ENCODE results near the gene ATP1A4.
"Not testable (repeated sequence)": the region's sequence is repeated elsewhere in the genome, so short reads cannot be mapped to it uniquely, and the experiment has no call there.

ATP1A4 gene

DNA sequence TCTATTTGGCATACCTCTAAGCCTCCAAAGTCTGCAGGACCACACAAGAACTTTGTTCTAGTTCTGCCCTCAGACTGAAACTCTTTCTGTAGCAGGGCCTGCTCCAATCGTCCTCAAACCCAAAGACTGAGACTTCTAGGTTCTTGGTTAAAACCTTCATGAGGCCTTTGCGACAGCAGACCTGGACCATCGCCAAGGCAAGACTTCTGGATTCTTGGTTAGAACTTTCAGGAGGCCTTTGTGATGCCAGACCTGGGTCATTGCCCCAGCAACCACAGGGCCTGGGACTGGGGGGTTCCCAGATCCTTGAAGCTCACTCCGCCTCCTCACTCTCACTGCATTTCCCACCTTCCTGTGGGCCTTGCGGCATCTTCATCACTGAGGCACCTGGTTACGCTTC, at the start of gene ATP1A4:
Gene ATP1A4, plus strand, starts transcription at position 301 of the 400 bp plus-strand sequence. CDS start 438 bp downstream, outside the sequence.
- DNase-seq = no peak

DNA sequence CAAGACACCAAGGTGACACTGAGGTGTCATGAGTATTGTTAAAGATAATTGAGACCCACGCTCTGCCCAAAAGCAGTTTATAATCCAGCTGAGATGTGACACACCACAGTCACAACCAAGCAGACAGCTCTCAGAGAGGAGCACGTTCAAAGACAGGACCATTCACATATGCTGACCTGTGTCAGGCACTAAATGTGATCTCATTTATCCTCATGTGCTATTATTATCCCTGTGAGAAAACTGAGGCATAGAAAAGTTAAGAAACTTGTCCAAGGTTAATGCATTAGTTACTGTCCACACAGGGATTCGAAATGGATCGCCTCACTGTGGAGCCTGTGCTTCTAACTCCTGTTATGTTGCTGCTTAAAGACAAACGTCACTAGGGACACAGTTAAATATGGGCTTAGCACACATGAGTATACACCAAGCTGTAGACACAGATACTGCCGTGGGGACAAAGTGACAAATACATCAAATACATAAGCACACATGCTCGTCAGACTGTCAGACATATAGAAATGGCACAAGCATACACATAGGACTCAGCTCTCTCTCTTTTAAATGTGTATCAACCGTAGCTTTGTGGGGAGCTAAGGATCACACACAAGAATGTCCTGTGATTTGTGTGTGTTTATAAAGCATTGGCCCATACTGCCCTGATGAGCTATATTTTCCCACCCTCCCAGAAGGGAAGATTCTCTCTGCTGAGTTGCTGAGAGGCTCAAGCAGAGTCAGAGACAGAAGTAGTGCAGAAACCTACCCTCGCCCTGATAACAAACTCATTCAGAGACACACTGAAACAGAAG, 49.5 kb upstream of the ATP1A4 start:
- DNase-seq = no peak

DNA sequence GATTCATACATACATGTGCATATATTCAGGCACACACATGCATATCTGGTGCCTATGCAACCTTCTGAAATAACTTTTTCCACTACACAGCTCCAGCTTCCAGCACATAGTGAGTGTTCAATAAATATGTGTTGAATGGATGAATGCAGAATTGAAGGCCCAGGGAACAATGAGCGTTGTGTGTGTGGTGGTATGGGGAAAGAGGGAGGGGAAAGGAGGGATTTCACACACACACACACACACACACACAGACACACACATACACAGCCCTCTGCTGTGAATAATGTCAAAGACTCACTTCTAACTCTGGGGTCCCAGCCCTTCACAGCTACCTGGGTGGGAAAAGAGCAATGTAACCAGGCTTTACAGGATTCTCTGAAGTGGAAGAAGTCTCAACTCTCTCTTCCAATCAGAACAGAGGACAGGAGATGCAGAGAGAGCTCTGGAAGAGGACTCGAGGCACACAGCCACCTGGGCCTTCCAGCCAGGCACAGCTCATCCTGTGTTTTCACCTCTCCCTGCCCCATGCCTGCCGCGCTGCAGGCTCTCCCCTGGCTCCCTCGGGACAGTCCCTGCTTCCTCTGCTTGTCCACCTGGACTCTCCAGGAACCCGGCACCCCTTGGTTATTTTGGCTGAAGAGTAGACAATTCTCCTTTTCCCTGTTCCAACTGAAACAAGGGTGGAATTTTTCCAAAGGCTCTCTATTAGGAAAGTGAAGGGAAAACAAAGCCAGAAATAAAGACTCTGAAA, 47.6 kb upstream of the ATP1A4 start:
- no peak for DNase-seq

DNA sequence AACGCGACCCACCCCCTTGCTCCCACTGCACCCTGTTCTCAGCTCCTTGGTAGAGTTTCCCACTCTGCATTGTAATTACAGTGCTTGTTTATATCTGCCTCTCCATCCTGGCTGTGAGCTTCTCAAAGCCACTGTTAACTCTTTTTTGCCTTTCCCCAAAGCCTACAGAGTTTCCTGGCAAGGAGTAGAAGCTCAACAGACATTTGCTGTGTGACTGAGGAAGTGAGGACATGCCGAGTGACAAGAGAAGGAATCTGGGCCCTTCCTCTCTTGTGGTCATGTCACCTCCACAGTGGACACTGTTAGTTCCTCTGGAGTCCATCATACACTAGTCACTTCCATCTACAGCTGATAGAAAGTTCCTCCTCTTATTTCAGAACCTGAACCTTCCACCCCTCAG, 46.9 kb upstream of the ATP1A4 start:
- no peak for DNase-seq

DNA sequence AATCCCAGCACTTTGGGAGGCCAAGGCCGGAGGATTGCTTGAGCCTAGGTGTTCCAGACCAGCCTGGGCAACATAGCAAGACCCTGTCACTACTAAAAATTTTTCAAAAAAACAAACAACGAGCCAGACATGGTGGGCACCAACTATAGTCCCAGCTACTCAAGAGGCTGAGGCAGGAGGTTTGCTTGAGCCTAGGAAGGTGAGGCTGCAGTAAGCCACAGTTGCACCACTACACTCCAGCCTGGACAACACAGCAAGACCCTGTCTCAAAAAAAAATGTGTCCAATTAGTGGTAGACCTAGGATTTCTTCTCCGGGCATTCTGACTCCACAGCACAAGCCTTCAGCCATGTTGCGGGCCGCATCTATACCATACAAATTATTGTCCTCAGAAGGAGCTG, 46.2 kb upstream of the ATP1A4 start:
- DNase-seq = no peak

DNA sequence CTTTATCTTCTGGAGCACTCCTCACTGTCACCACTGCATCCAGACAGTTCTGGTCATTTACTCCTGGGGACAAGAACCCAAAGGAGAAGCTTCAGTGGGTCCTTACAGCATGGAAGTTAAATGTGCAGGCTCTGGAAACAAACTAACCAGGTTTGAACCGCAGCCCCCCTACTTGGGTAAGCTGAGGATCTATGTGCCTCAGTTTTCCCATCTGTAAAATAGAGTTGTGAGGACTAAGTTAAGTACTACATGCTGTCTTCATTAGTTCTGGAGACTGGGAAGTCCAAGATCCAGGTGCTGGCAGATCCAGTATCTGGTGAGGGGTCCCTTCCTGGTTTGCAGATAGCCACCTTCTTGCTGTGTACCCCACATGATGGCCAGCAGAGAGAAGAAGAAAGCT, 43.9 kb upstream of the ATP1A4 start:
- no peak for DNase-seq

DNA sequence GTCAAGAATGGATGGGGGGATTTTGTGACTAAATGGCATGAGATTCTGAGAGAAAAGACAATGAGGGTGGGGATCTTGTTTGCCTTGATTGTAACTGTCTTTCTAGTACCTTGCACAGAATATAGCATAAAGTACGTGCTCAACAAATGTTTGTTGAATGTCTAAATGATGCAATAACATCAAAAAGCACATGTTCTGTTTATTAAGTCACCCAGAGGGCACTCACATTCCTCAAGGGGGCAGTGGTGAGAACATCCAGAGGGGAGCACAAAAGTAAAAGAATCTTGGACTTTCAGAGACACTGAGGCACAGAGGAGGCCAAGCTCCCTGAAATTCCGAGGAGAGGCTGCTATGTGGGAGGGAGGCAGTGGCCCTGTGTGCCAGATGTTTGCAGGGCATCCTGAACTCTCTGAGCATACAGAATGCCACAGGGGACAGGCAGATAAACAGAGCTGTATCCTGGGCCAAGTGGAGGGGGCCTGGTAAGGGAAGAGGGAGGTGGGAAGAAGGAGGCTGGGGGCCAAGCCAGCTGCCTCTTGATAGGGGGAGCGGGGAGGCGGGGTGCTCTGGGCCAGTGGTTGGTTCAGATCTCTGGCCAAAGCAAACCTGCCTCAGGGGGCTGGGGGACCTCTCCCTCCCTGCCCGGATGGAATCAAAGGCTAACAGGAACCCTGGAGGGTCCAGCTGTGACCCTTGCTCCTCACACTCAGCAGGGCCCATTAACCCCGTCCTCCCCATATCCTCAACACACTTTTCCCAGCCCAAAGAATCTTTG, 42.3 kb upstream of the ATP1A4 start:
- DNase-seq = peak; percentile 46

DNA sequence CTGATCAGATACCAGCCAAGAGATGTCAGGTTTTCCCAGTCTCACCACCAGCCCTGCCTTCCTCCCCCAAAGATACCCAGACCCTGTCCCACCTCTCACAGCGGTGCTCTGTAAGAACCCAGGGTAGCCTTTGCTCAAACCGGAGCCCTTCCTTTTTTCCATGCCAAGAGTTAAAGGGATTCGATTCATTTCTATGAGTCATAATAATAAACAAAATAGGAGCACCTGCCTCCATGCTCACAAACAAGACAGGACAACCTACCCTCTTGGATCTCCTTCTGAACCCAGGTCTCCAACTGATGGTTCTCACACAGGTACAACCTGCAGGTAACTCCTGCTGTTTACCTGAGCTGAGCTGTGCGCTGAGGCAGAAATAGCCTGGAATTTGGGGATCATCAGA, 41.7 kb upstream of the ATP1A4 start:
- no peak for DNase-seq

DNA sequence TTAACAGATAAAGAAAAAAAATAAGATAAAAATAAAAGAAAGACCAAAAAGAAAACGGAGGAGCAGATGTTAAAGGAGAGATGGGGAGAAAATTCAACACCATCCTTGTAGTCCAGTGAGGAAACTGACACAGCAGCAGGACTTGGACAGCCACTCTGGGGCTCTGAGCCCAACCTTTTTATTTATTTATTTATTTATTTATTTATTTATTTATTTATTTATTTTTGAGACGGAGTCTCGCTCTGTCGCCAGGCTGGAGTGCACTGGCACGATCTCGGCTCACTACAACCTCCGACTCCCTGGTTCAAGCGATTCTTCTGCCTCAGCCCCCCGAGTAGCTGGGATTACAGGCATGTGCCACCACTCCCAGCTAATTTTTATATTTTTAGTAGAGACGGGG, 39.9 kb upstream of the ATP1A4 start:
- not testable (repeated sequence) for DNase-seq

DNA sequence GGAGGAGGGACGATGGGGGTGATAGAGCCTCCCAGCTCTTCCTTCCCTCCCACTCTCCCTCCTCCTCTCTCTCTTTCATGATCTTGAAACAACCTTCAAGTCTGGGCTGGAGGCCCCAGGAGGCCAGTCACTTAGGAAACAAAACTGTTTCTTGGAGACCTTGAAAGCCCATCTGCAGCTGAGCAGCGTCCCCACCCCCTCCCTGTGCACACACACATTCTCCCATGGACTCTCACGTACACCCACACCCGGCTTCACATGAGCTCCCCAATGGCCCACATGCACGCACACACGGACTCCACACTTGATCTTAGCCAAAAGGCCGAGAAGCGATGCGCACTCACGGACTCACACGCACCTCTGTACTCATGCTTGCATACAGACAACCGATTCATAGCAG, 39.0 kb upstream of the ATP1A4 start:
- no peak for DNase-seq

DNA sequence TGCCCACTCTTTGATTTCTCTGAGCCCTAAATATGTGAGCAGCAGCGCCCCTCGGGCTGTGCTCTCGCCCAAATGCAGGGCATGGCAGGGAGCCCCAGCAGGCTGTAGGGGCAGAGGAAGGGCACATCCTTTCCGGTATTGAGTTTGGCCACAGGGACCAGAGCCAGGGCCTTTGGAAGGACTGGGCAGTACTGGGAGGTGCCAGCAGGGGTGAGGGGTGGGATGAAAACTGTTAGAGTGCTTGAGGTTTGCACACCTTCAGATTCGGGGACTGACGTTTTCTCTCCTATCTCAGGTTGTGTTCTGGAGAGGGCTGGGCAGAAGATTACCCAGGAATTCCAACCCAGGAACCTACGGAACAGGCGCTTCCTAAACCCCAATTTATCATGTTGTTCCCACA, 38.0 kb upstream of the ATP1A4 start:
- no peak for DNase-seq

DNA sequence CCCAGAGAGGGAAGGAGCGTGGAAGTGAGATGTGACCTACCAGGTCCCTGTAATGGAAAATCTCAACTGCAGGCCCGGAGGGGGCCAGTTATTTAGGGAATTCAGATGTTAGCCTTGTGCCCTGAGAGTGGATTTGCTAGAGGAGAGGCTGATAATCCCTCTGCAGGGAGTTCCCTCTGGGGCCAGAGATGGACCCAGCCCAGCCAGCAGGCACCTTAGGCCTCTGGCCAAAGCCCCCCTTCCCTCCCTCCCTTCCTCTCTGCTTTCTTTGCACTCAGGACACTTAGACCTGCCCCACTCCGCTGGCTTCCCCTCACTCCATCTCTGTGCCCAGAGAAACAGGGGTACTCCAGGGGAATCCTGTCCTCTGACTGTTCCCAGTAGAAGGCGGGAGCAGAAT, 37.3 kb upstream of the ATP1A4 start:
- DNase-seq = no peak

DNA sequence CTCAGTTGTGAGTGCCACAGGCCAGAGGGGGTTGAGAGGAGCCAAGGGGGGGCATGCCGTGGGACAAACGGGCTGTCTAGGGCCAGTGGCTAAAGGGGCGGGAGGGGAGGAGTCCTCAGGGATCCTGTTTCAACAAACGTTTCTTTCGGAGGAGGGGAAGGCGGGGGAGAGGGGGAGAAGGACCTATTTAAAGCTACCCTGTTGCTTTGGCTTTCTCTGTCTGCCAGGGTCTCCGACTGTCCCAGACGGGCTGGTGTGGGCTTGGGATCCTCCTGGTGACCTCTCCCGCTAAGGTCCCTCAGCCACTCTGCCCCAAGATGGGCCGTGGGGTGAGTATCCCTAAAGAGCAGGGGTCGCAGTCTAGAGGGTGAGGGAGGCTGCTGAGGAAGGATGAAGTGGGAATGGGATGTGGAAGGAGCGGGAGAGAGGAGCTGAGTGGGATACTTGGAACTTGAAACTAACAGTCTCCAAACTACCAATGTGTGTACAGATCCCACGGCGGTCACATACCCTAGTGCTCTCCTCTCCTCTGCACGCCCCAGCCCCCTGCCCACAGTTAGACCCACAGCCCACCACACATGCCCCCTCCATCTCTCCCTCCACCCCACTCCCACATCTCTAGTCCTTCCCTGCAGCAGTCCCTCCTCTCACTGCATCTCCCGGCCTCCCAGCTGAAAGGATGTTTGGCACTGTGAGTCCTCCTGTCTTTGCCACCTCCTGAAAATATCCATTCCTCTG, 35.7 kb upstream of the ATP1A4 start, which contains the start of gene ATP1A2:
Gene ATP1A2, plus strand, starts transcription at position 215 of the 738 bp plus-strand sequence. Its CDS starts 103 bp downstream, at position 318.
- no peak for DNase-seq

DNA sequence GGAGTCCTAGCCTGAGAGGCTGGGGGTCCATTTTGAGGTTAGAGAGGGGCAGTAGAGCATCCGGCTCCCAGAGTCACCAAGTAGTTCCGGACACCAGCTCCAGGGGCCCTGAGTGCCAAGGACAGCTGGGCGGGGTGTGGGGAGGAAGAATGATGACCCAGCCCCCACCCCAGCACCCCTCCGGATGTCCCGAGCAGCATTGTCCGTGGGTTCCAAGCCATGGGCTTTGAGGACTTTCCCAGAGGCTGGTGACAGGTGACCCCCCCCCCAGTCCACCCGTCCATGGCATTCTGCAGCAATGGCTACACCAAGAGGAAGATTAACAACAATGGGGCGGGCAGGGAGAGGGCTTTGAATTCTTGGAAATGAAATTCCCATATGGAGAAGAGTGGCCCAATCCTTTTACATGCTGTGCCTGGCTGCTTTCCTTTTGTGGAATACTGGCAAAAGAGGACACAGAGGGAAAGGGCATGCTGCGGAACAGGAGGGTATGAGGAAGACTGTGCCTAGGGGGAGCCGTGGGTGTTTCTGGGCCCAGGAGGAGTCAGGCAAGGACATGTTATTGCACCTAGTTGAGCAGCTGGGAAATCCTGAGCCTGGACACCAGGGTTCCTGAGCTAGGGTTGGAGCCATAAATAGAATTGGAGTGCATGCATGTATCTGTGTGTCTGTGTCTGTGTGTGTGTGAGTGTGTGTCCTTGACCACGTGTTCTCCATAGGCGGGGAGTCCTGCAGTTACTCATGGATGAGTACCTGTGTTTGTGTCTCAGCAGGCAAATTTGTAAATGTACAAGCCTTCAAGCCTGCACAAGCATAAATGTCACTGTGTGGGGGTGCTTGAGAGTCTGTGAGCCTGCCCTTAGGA, 34.9 kb upstream of the ATP1A4 start:
- no peak for DNase-seq

DNA sequence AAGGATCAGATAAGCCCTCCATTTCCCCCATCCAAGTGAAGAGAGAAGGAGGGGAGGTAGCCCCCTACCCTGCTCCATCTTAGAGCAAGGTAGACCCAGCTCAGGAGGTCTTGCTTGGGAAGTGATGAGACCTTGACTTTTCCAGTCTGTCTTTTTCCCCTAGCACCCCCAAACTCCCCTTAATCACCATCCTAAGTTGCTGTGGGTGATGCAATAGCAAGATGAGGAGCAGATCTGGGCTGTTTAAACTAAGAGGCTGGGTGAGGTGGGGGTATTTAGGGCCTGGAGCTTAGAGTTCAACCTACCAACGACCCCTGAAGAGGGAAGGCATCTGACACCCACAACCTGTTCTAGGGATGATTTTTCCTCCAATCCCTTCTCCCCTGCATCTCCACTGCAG, 34.1 kb upstream of the ATP1A4 start:
- no peak for DNase-seq

DNA sequence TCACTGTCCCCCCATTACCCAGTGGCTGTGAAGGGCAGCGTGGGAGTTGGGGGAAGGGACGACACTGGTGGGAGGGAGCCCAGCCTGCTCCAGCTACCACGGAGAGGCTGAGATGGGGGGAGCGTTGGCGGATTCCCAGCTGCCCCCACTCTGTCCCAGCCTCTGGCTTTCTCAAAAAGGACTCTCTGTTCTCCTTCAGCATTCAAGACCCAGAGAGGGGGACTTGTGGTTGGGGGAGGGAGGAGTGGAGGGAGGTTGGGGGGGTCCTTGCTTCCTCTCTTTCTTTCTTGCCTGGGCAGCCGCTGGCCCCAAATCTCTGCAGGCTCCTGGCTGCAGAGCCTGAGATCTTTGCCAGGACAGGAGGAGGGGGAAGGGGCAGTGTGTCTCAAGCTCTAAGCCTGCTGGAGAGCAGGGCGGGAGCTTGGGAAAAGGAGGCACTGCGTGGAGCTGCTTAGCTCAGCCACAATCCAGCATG, 33.7 kb upstream of the ATP1A4 start:
- DNase-seq = no peak

DNA sequence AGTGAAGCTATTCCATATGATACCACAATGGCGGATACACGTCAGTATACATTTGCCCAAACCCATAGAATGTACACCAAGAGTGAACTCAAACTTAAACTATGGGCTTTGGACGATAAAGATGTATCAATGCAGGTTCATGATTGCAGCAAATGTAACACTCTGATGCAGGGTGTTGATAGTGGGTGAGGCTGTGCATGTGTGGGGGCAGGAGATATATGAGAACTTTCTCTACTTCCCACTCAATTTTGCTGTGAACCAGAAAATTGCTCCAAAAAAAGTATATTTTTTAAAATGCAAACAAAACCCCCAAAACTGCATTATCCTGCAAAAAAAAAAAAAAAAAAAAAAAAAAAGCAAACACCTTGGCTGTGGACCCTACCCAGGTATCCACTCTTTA, 32.5 kb upstream of the ATP1A4 start:
- no peak for DNase-seq

DNA sequence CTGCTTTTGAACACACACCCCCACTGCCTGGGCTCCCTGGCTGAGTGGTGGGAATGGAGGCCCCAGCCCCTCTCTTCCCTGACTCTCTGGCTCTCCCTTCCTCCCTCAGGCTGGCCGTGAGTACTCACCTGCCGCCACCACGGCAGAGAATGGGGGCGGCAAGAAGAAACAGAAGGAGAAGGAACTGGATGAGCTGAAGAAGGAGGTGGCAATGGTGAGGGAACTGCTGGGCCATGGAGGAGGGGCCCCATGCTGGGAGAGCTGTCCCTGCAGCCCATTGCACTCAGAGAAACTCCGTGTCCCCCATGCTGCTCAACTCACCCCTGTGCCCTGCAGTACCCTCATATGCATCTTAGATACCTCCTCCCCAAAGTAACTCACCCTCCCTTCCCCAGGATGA, 30.6 kb upstream of the ATP1A4 start:
- DNase-seq = no peak

DNA sequence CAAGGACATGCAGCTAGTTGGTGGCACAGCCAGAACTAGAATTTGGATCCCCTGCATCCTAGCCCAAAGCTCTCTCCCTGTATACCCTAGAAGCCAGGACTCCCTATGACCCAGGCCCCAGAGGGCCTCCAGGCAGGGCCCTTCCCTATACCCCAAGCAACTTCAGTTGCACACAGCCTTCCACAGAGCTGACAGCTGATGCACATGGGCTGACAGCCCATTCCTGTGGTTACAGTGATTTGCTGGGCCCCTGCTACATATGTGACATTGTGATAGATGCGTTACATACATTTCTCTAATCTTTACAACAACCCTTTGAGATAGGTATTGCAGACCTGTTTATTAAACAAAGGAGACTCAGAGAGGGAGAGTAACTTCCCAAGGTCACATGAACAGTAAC, 30.0 kb upstream of the ATP1A4 start:
- no peak for DNase-seq

DNA sequence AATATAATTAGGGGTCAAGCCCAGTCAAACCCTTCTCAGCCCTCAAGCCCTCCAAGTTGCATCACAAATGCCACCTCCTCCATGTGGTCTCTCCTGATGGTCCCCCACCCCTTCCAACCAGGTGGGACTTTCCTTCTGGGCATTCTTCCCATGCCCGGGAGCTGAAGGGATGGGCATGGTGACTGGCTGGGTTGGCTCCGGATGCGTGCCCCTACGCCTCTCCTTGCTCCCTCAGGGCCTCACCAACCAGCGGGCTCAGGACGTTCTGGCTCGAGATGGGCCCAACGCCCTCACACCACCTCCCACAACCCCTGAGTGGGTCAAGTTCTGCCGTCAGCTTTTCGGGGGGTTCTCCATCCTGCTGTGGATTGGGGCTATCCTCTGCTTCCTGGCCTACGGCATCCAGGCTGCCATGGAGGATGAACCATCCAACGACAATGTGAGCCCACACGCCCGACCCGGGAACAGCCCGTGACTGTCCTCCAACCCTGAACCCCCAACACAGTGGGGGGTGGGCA, 28.4 kb upstream of the ATP1A4 start:
- no peak for DNase-seq

DNA sequence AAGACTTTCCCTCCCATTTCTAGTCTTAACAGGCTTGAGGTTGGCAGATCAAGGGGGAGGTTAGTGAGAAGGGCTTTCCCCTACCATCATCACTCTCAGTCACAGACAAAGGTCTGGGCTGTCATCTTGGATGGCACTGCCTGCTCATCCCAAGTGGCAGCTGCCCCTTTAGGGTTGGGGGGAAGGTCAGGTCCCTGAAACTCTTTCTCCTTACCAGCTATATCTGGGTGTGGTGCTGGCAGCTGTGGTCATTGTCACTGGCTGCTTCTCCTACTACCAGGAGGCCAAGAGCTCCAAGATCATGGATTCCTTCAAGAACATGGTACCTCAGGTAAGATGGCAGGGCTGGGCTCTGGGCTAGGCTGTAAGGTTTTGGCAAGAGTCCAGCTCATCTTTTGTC, 27.7 kb upstream of the ATP1A4 start:
- no peak for DNase-seq

Measured in stimulated activated CD4-positive, alpha-beta T cell treated with anti-CD3 and anti-CD28 coated beads, Interleukin-1b, Interleukin-23, amount 100 ng/mL, for 48 hours (primary cell).